Neuronal stem cell (in vitro differentiated cells): ENCODE data around the gene ATP6V0A1.
A peak's percentile ranks its signal among the peaks of the same experiment; 100 is the strongest.

Experiments
- DNase-seq: peaks from one replicate; pipeline ENCODE4 v3.0.0-alpha.2; 2013; ENCODE audit warnings: low spot score
- H2AFZ ChIP-seq: one replicate; pipeline ENCODE4 v1.6.1; 2013; ENCODE audit warnings: mild to moderate bottlenecking, low read length, inconsistent platforms
- H2AK5ac ChIP-seq: 2 replicates; pipeline ENCODE4 v1.6.1; 2013; ENCODE audit warnings: low read depth, mild to moderate bottlenecking, inconsistent platforms, low read length, moderate library complexity, mixed read lengths
- H2BK120ac ChIP-seq: 2 replicates; pipeline ENCODE4 v1.6.1; 2013; ENCODE audit warnings: low read depth, mild to moderate bottlenecking, inconsistent platforms, low read length, moderate library complexity, mixed read lengths
- H2BK12ac ChIP-seq: one replicate; pipeline ENCODE4 v1.6.1; 2013; ENCODE audit warnings: low read length, inconsistent platforms
- H2BK15ac ChIP-seq: 2 replicates; pipeline ENCODE4 v1.6.1; 2013; ENCODE audit warnings: mild to moderate bottlenecking, low read length, inconsistent platforms, mixed read lengths
- H2BK5ac ChIP-seq: one replicate; pipeline ENCODE4 v1.6.1; 2013; ENCODE audit warnings: inconsistent platforms, mild to moderate bottlenecking, low read length, moderate library complexity
- H3K14ac ChIP-seq: one replicate; pipeline ENCODE4 v1.6.1; 2013; ENCODE audit warnings: low read length, inconsistent platforms
- H3K18ac ChIP-seq: 2 replicates; pipeline ENCODE4 v1.6.1; 2013; ENCODE audit warnings: low read length, inconsistent platforms
- H3K23ac ChIP-seq: 2 replicates; pipeline ENCODE4 v1.6.1; 2013; ENCODE audit warnings: low read depth, mild to moderate bottlenecking, mixed read lengths, low read length, inconsistent platforms; ENCODE audit not compliant: poor library complexity
- H3K27ac ChIP-seq: replicated peaks from 3 replicates; pipeline ENCODE4 v1.5.1; 2013; ENCODE audit warnings: low read length, inconsistent platforms
- H3K27me3 ChIP-seq, 3 experiments: 2 replicates each; pipeline ENCODE4 v1.6.1; 2013; ENCODE audit warnings: low read length in 3 of 3, mild to moderate bottlenecking in 2 of 3, inconsistent platforms in 1 of 3, low read depth in 1 of 3, mixed read lengths in 1 of 3, moderate library complexity in 1 of 3; ENCODE audit not compliant: control insufficient read depth in 3 of 3, insufficient read depth in 3 of 3
- H3K36me3 ChIP-seq, 2 donors: replicated peaks in 1 of 2; 2 replicates each; pipeline ENCODE4 v1.6.1; 2013; ENCODE audit warnings: low read length in 2 of 2; ENCODE audit not compliant: control insufficient read depth in 2 of 2, insufficient read depth in 2 of 2
- H3K4ac ChIP-seq: 2 replicates; pipeline ENCODE4 v1.6.1; 2013; ENCODE audit warnings: inconsistent platforms, mild to moderate bottlenecking, low read length, moderate library complexity
- H3K4me1 ChIP-seq, 2 donors: 1 replicate in 1 of 2; 2 replicates in 1 of 2; pipeline ENCODE4 v1.6.1; 2013; ENCODE audit warnings: low read length in 2 of 2, low read depth in 1 of 2; ENCODE audit not compliant: control insufficient read depth in 2 of 2, insufficient read depth in 1 of 2
- H3K4me2 ChIP-seq: one replicate; pipeline ENCODE4 v1.6.1; 2013; ENCODE audit warnings: mild to moderate bottlenecking, low read length, inconsistent platforms; ENCODE audit not compliant: insufficient read depth, poor library complexity, severe bottlenecking
- H3K4me3 ChIP-seq, 2 donors: 2 replicates each; pipeline ENCODE4 v1.5.1; 2013; ENCODE audit warnings: low read length in 2 of 2, mild to moderate bottlenecking in 2 of 2, inconsistent platforms in 1 of 2, moderate library complexity in 1 of 2
- H3K79me1 ChIP-seq: one replicate; pipeline ENCODE4 v1.6.1; 2013; ENCODE audit warnings: low read depth, mild to moderate bottlenecking, inconsistent platforms, low read length, moderate library complexity
- H3K9ac ChIP-seq: one replicate; pipeline ENCODE4 v1.6.1; 2013; ENCODE audit warnings: mild to moderate bottlenecking, low read depth, low read length, inconsistent platforms; ENCODE audit not compliant: poor library complexity
- H3K9me3 ChIP-seq, 2 donors: replicated peaks in 1 of 2; 2 replicates each; pipeline versions ENCODE3 to v1.6.1; 2013; ENCODE audit warnings: low read length in 2 of 2, mild to moderate bottlenecking in 2 of 2, inconsistent platforms in 1 of 2, low read depth in 1 of 2, mixed read lengths in 1 of 2, moderate library complexity in 1 of 2; ENCODE audit not compliant: control insufficient read depth in 2 of 2, insufficient read depth in 1 of 2
- H4K8ac ChIP-seq: one replicate; pipeline ENCODE4 v1.6.1; 2013; ENCODE audit warnings: low read depth, mild to moderate bottlenecking, inconsistent platforms, low read length, moderate library complexity
- H4K91ac ChIP-seq: one replicate; pipeline ENCODE4 v1.6.1; 2013; ENCODE audit warnings: low read length, low read depth, mild to moderate bottlenecking, inconsistent platforms; ENCODE audit not compliant: poor library complexity
- WGBS, 2 donors: extraction: QIAGEN DNeasy Blood & Tissue Kit; methylation state at CpG; one replicate each; pipeline ENCODE4 v1.1.7; 2013; ENCODE audit warnings: missing lambda C conversion rate in 2 of 2, mixed read lengths in 1 of 2; ENCODE audit not compliant: insufficient read length in 2 of 2, insufficient replicate concordance in 1 of 2; ENCODE audit errors: extremely low coverage in 2 of 2; 5-methylcytosine and 5-hydroxymethylcytosine counted together

The ATP6V0A1 gene

GRCh38 chr17:42535155-42536047 is 76.7 kb downstream of the ATP6V0A1 start:
- H3K9me3 ChIP-seq: no peaks in the 10 kb centered on the region
- no peak overlapping the region for H2BK120ac ChIP-seq
- no CpG with 5 or more reads among the region's 26 CpGs for WGBS, 2 donors
- no peak overlapping the region for H2BK5ac ChIP-seq
- H4K91ac ChIP-seq: no peak overlapping the region
- H3K27ac ChIP-seq: no peak overlapping the region
- peak overlapping the region; percentile 73 for H3K18ac ChIP-seq
- H3K4me1 ChIP-seq: peaks cover 13 to 23% of the 10 kb centered on the region in 2 donors
- peaks cover 4% of the 10 kb centered on the region for H3K79me1 ChIP-seq
- H3K4me2 ChIP-seq: peak overlapping the region; percentile 85
- DNase-seq: no peak
- peak overlapping the region; percentile 87 for H2AFZ ChIP-seq
- no peak overlapping the region for H3K14ac ChIP-seq
- peaks cover 0 to 4% (median 0%) of the 10 kb centered on the region in 3 experiments for H3K27me3 ChIP-seq
- peak overlapping the region; percentile 20 for H4K8ac ChIP-seq
- H3K23ac ChIP-seq: no peak overlapping the region
- peak overlapping the region; percentile 73 to 90 for H3K4me3 ChIP-seq
- no peak overlapping the region for H2BK12ac ChIP-seq
- no peak overlapping the region for H3K9ac ChIP-seq
- no peak overlapping the region for H2AK5ac ChIP-seq
- H2BK15ac ChIP-seq: peak overlapping the region; percentile 14
- H3K4ac ChIP-seq: no peak overlapping the region
- H3K36me3 ChIP-seq: peaks cover 1 to 15% of the 10 kb centered on the region in 2 donors

GRCh38 chr17:42536048-42536371 is 77.3 kb downstream of the ATP6V0A1 start, which contains the start of gene NAGLU:
Gene NAGLU, plus strand, starts transcription at chr17:42536241. Its CDS starts 32 bp downstream, at chr17:42536273.
- peak within 1 kb of the TSS; percentile 14 for H2BK15ac ChIP-seq
- no peak within 1 kb of the TSS for H4K91ac ChIP-seq
- peak within 1 kb of the TSS; percentile 90 for H3K18ac ChIP-seq
- H3K27ac ChIP-seq: peak within 1 kb of the TSS; percentile 49
- no peak within 1 kb of the TSS for H2BK12ac ChIP-seq
- H3K9ac ChIP-seq: peak within 1 kb of the TSS; percentile 97
- H3K79me1 ChIP-seq: peaks cover 4% of the 10 kb centered on the region
- peak within 1 kb of the TSS; percentile 14 for H3K4ac ChIP-seq
- peak within 1 kb of the TSS; percentile 85 for H3K4me2 ChIP-seq
- H3K9me3 ChIP-seq: no peaks in the 10 kb centered on the region
- H2BK5ac ChIP-seq: no peak within 1 kb of the TSS
- H3K4me3 ChIP-seq: peak within 1 kb of the TSS; percentile 73 to 90
- H2BK120ac ChIP-seq: no peak within 1 kb of the TSS
- peaks cover 13 to 21% of the 10 kb centered on the region in 2 donors for H3K4me1 ChIP-seq
- peaks cover 0 to 4% (median 0%) of the 10 kb centered on the region in 3 experiments for H3K27me3 ChIP-seq
- no peak within 1 kb of the TSS for H3K23ac ChIP-seq
- peak within 1 kb of the TSS; percentile 20 for H4K8ac ChIP-seq
- peak within 1 kb of the TSS; percentile 87 for H2AFZ ChIP-seq
- H3K36me3 ChIP-seq: peaks cover 2 to 19% of the 10 kb centered on the region in 2 donors
- peak within 1 kb of the TSS; percentile 28 for H3K14ac ChIP-seq
- no peak for DNase-seq
- H2AK5ac ChIP-seq: no peak within 1 kb of the TSS
- WGBS, 2 donors: no CpG with 5 or more reads among the region's 40 CpGs

GRCh38 chr17:42536372-42537155 is 77.9 kb downstream of the ATP6V0A1 start:
- Histone ChIP-seq H2BK12ac (no peak overlapping the region), H3K14ac (peak overlapping the region; percentile 28), H3K9me3 (no peaks in the 10 kb centered on the region), H3K4me2 (peak overlapping the region; percentile 85), H3K36me3 (peaks cover 4 to 24% of the 10 kb centered on the region in 2 donors), H4K8ac (no peak overlapping the region), H3K4ac (peak overlapping the region; percentile 14), H2AFZ (peak overlapping the region; percentile 87), H3K23ac (no peak overlapping the region), H4K91ac (no peak overlapping the region), H3K4me1 (peaks cover 13 to 21% of the 10 kb centered on the region in 2 donors), H3K27me3 (peaks cover 0 to 1% (median 0%) of the 10 kb centered on the region in 3 experiments), H2BK15ac (no peak overlapping the region), H2AK5ac (no peak overlapping the region), H2BK120ac (no peak overlapping the region), H3K79me1 (peaks cover 4% of the 10 kb centered on the region), H3K27ac (peak overlapping the region; percentile 49), H3K4me3 (peak overlapping the region; percentile 73 to 90), H3K9ac (peak overlapping the region; percentile 97), H2BK5ac (no peak overlapping the region), H3K18ac (peak overlapping the region; percentile 90)
- DNase-seq: no peak
- no CpG with 5 or more reads among the region's 65 CpGs for WGBS, 2 donors
